Smooth muscle cell (in vitro differentiated cells): ENCODE measurements around the gene GDPD3. TPM values are rescaled to one million over a fixed set of nuclear protein-coding genes. Genes with fewer than 3 reads are reported as not detected.

ENCODE experiments used
- DNase-seq: peaks from one replicate; lab custom pipeline; 2025; ENCODE audit not compliant: unreplicated experiment; lab: John Stamatoyannopoulos, UW
- H2AFZ ChIP-seq: fragments of 200-600 bp; sonication (generic); 2 replicates; pipeline ENCODE4 v1.6.0; 2016; ENCODE audit warnings: antibody characterized with exemption, low read depth, mild to moderate bottlenecking
- H3F3A ChIP-seq: fragments of 200-600 bp; sonication (generic); 2 replicates; pipeline ENCODE4 v1.6.0; 2017; ENCODE audit warnings: antibody characterized with exemption, low read depth
- H3K27ac ChIP-seq: fragments of 200-600 bp; sonication (generic); 2 replicates; pipeline ENCODE4 v1.5.1; 2016; ENCODE audit warnings: low read depth, mild to moderate bottlenecking
- H3K27me3 ChIP-seq: fragments of 200-600 bp; sonication (generic); 2 replicates; pipeline ENCODE4 v1.6.1; 2016; ENCODE audit warnings: low read depth, mild to moderate bottlenecking
- H3K36me3 ChIP-seq: fragments of 200-600 bp; sonication (generic); 2 replicates; pipeline ENCODE4 v1.5.1; 2016; ENCODE audit warnings: low read depth
- H3K4me1 ChIP-seq: fragments of 200-600 bp; sonication (generic); 2 replicates; pipeline ENCODE4 v1.5.1; 2016; ENCODE audit warnings: low read depth
- H3K4me2 ChIP-seq: fragments of 200-600 bp; sonication (generic); 2 replicates; pipeline ENCODE4 v1.6.0; 2016; ENCODE audit warnings: mild to moderate bottlenecking
- H3K4me3 ChIP-seq: fragments of 200-600 bp; sonication (generic); 2 replicates; pipeline ENCODE4 v1.5.1; 2016; ENCODE audit warnings: mild to moderate bottlenecking
- H3K79me2 ChIP-seq: fragments of 200-600 bp; sonication (generic); 2 replicates; pipeline ENCODE4 v1.6.0; 2016; ENCODE audit warnings: low read depth, mild to moderate bottlenecking
- H3K9ac ChIP-seq: fragments of 200-600 bp; sonication (generic); 2 replicates; pipeline ENCODE4 v1.6.0; 2016; ENCODE audit warnings: low read depth
- H3K9me3 ChIP-seq: fragments of 200-600 bp; sonication (generic); replicated peaks from 2 replicates; pipeline ENCODE4 v1.5.1; 2016; ENCODE audit warnings: low read depth
- H4K20me1 ChIP-seq: fragments of 200-600 bp; sonication (generic); 2 replicates; pipeline ENCODE4 v1.6.0; 2016; ENCODE audit warnings: low read depth
- WGBS: methylation state at CpG from one replicate; pipeline ENCODE4 v1.1.7; 2016; ENCODE audit warnings: low lambda C conversion rate; 5-methylcytosine and 5-hydroxymethylcytosine counted together
- polyA plus RNA-seq: library from polyadenylated mRNA; unstranded; fragments of >200 nt; fragmentation: Nextera tagmentation; extraction: Ambion mirVana; gene quantifications from 2 replicates; pipeline ENCODE4 v1.2.1, GENCODE V29; 2016
- total RNA-seq: library from RNA; depleted of rRNA; stranded (reverse); fragments of >200 nt; gene quantifications from 2 replicates; pipeline ENCODE4 v1.2.3, GENCODE V29; 2014
- TF ChIP-seq, protein P1 (sequence below): fragments of 200-600 bp; sonication (generic); IDR thresholded peaks from 2 replicates; pipeline ENCODE4 v1.5.1; 2017; ENCODE audit warnings: borderline replicate concordance, mild to moderate bottlenecking, antibody characterized with exemption; ENCODE audit not compliant: insufficient read depth, poor library complexity, severe bottlenecking

The GDPD3 gene
- total and polyA plus RNA-seq, 2 experiments from 2014 or later: 0.85 to 13.4 TPM

DNA sequence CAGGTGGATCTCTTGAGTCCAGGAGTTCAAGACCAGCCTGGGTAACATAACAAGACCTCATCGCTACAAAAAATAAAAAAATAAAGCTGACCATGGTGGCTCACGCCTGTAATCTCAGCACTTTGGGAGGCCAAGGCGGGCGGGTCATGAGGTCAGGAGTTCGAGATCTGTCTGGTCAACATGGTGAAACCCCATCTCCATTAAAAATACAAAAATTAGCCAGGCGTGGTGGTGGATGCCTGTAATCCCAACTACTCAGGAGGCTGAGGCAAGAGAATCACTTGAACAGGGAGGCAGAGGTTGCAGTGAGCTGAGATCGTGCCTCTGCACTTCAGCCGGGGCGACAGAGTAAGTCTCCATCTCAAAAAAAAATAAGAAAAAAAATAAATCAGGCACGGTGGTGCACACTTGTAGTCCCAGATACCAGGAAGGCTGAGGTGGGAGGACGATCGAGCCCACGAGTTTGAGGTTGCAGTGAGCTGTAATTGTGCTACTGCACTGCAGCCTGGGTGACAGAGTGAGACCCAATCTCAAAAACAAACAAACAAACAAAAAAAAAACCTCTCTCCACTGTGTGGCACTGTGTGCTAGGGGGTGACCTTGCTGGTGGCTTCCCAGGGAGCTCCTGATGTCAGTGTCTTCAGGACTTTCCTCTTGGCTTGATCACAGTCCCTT, 29.5 kb upstream of the GDPD3 start:
- Histone ChIP-seq H4K20me1 (no peaks in the 10 kb centered on the region), H3K36me3 (no peaks in the 10 kb centered on the region), H3K79me2 (no peaks in the 10 kb centered on the region), H3K4me1 (no peaks in the 10 kb centered on the region), H3K4me3 (no peak overlapping the region), H2AFZ (no peak overlapping the region), H3K27me3 (no peaks in the 10 kb centered on the region), H3K4me2 (no peak overlapping the region), H3K9ac (no peak overlapping the region), H3K9me3 (no peaks in the 10 kb centered on the region), H3F3A (no peaks in the 10 kb centered on the region), H3K27ac (no peak overlapping the region)
- 86% methylated on average over 13 of the region's 13 CpGs for WGBS
- TF ChIP-seq, protein P1, sequence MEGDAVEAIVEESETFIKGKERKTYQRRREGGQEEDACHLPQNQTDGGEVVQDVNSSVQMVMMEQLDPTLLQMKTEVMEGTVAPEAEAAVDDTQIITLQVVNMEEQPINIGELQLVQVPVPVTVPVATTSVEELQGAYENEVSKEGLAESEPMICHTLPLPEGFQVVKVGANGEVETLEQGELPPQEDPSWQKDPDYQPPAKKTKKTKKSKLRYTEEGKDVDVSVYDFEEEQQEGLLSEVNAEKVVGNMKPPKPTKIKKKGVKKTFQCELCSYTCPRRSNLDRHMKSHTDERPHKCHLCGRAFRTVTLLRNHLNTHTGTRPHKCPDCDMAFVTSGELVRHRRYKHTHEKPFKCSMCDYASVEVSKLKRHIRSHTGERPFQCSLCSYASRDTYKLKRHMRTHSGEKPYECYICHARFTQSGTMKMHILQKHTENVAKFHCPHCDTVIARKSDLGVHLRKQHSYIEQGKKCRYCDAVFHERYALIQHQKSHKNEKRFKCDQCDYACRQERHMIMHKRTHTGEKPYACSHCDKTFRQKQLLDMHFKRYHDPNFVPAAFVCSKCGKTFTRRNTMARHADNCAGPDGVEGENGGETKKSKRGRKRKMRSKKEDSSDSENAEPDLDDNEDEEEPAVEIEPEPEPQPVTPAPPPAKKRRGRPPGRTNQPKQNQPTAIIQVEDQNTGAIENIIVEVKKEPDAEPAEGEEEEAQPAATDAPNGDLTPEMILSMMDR: no peak
- DNase-seq: no peak

DNA sequence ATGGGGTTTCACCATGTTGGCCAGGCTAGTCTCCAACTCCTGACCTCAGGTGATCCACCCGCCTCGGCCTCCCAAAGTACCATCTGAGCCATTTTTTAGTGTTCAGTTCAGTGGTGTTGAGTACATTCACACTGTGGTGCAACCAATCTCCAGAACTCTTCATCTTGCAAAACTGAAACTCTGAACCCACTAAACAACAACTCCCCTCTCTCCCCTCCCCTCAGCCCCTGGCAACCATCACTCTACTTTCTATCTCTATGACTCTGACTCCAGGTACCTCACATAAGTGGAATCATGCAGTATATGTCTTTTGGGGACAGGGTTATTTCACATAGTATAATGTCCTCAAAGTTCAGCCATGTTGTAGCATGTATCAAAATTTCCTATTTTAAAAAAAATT, 28.4 kb upstream of the GDPD3 start:
- H2AFZ ChIP-seq: no peak overlapping the region
- 87% methylated on average over 2 of the region's 2 CpGs for WGBS
- TF ChIP-seq, protein P1: no peak
- H4K20me1 ChIP-seq: no peaks in the 10 kb centered on the region
- no peaks in the 10 kb centered on the region for H3F3A ChIP-seq
- no peak overlapping the region for H3K4me3 ChIP-seq
- no peaks in the 10 kb centered on the region for H3K4me1 ChIP-seq
- no peaks in the 10 kb centered on the region for H3K27me3 ChIP-seq
- no peaks in the 10 kb centered on the region for H3K79me2 ChIP-seq
- no peak overlapping the region for H3K4me2 ChIP-seq
- DNase-seq: no peak
- no peak overlapping the region for H3K27ac ChIP-seq
- H3K36me3 ChIP-seq: no peaks in the 10 kb centered on the region
- no peaks in the 10 kb centered on the region for H3K9me3 ChIP-seq
- H3K9ac ChIP-seq: no peak overlapping the region

DNA sequence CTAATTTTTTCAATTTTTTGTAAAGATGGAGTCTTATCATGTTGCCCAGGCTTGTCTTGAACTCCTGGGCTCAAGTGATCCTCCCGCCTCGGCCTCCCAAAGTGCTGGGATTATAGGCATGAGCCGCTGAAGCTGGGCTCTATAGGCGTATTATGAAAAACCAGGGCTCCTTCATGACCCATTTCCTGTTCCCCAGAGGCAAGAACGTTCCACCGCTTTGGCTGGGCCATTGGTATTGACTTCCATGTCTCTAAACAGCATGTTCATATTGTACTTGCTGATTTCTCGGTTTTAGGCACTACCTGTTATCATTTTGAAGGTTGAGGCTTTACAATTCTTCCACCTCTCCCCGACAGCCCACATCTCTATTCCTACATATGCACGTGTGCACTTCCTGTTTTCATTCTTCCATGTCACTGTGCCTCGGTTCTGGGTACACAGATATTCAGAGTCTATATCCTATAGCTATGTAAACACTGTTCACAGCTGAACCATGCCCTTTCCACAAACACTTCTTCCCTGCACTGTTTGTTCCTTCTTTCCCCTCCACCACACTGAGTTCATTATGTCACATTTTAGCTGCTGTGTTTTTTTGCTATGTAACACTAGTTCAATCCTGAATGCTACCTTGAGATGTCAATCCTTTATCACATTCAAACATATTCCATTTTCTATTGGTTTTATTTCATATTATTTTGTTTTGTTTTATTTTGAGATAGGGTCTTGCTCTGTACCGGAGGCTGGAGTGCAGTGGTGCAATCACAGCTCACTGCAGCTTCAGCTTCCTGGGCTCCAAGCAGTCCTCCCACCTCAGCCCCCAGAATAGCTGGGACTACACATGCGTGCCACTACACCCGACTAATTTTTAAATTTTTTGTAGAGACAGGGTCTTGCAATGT, 26.5 kb upstream of the GDPD3 start:
- Histone ChIP-seq H3K79me2 (no peaks in the 10 kb centered on the region), H4K20me1 (no peaks in the 10 kb centered on the region), H2AFZ (no peak overlapping the region), H3K36me3 (no peaks in the 10 kb centered on the region), H3F3A (no peaks in the 10 kb centered on the region), H3K4me1 (no peaks in the 10 kb centered on the region), H3K4me3 (no peak overlapping the region), H3K27ac (no peak overlapping the region), H3K27me3 (no peaks in the 10 kb centered on the region), H3K4me2 (no peak overlapping the region), H3K9ac (no peak overlapping the region), H3K9me3 (no peaks in the 10 kb centered on the region)
- WGBS: 86% methylated on average over 13 of the region's 13 CpGs
- TF ChIP-seq, protein P1: no peak
- no peak for DNase-seq
